VCaP (cell line): ENCODE measurements around the gene DAZAP1.

Experiments used
- H3K27ac ChIP-seq: fragments of 450-650 bp; 2 replicates; pipeline ENCODE4 v1.5.1; 2017
- TF ChIP-seq, protein P1 (sequence below): fragments of 450-650 bp; conservative IDR thresholded peaks from 2 replicates; pipeline ENCODE4 v1.5.1; 2017; ENCODE audit warnings: mild to moderate bottlenecking, moderate library complexity

DAZAP1 gene

GRCh38 chr19:1411255-1412191 is 4.1 kb downstream of the DAZAP1 start:
- peak overlapping the region; percentile 99 for H3K27ac ChIP-seq
- TF ChIP-seq, protein P1, sequence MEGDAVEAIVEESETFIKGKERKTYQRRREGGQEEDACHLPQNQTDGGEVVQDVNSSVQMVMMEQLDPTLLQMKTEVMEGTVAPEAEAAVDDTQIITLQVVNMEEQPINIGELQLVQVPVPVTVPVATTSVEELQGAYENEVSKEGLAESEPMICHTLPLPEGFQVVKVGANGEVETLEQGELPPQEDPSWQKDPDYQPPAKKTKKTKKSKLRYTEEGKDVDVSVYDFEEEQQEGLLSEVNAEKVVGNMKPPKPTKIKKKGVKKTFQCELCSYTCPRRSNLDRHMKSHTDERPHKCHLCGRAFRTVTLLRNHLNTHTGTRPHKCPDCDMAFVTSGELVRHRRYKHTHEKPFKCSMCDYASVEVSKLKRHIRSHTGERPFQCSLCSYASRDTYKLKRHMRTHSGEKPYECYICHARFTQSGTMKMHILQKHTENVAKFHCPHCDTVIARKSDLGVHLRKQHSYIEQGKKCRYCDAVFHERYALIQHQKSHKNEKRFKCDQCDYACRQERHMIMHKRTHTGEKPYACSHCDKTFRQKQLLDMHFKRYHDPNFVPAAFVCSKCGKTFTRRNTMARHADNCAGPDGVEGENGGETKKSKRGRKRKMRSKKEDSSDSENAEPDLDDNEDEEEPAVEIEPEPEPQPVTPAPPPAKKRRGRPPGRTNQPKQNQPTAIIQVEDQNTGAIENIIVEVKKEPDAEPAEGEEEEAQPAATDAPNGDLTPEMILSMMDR = no peak

- TF ChIP-seq, protein P1 = no peak
- H3K27ac ChIP-seq = peak overlapping the region; percentile 83
Measured at GRCh38 chr19:1412323-1412923, 5.0 kb downstream of the DAZAP1 start.

GRCh38 chr19:1412995-1413800 is 5.8 kb downstream of the DAZAP1 start:
- H3K27ac ChIP-seq = peak overlapping the region; percentile 83
- TF ChIP-seq, protein P1 = no peak

DNA sequence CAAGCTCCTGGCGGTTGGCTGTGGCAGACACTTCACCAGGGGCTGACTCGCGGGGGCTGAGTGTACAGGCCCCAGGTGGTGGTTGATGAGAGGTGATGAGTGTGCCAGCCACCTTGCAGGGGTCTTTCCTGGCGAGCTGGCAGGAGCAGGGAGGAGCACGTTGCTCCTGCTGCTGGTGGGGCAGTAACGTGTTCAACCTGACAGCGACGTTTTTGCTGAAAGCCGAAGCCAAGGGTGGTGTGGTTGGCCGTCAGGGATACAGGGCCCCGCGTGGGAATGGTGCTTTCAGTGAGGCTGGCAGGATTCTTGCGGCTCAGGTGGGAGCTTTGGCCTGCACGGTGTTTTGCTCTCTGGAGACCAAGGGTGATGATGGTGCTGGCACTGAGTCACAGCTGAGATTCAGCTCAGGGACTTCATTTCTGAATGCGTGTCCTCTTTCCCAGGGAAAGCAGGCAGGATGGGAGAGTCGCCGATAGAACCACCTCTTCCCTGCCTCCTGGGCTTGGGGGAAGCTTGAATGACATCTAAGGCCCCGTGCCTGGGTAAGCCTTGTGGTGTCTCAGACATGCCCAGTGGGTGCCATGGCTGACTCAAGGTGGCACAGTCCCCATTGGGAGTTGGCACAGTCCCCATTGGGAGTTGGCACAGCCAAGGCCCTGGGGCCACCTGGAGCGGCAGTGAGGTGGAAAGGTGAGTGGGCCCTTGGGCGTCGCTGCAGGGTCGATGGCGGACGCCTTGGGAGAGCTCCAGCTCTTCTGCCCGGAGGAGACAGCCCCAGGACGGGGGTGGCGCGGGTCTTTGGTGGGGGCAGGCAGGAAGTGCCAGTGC is 8.8 kb downstream of the DAZAP1 start:
- H3K27ac ChIP-seq = peak overlapping the region; percentile 83
- TF ChIP-seq, protein P1 = no peak

DNA sequence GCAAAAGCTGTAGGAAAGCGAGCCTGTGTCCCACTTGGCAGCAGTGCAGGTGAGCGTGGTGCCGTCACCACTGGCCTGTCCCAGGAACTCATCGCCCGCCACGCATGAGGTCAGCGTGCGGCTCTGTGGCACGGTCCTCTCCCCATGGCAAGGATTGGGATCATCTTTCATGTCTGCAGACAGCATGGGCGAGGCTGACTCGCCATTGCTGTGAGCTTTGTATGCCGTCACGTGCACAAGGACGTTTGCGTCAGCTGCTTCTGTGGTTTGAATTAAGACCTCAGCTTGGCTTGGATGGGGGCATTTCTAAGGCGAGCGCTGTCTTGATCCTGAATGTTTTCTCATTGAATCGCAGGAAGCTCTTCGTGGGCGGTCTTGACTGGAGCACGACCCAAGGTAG is 9.8 kb downstream of the DAZAP1 start:
- peak overlapping the region; percentile 83 for H3K27ac ChIP-seq

GRCh38 chr19:1417681-1418495 is 10.5 kb downstream of the DAZAP1 start:
- peak overlapping the region; percentile 83 for H3K27ac ChIP-seq

More for the DNA sequence above, 9.8 kb downstream of the DAZAP1 start:
- TF ChIP-seq, protein P1 = no peak

More at GRCh38 chr19:1417681-1418495, 10.5 kb downstream of the DAZAP1 start:
- TF ChIP-seq, protein P1 = no peak
